GM12878 (cell line): ENCODE measurements around the gene DAAM1.

Experiments
- CREB1 ChIP-seq: IDR thresholded peaks from 2 replicates; pipeline ENCODE4 v1.6.1; 2012; ENCODE audit warnings: low read depth, mild to moderate bottlenecking, inconsistent platforms
- EP300 ChIP-seq, 2 experiments: fragments of 150-350 bp in 1 of 2; IDR thresholded peaks; 2 replicates each; pipeline ENCODE4 v1.6.1; 2011 to 2012; ENCODE audit warnings: low read depth in 2 of 2, low read length in 2 of 2, borderline replicate concordance in 1 of 2, improper control_type of control experiment in 1 of 2, inconsistent platforms in 1 of 2; ENCODE audit not compliant: control insufficient read depth in 1 of 2
- NR2C2 ChIP-seq: IDR thresholded peaks from 2 replicates; pipeline ENCODE4 v1.6.1; 2011; ENCODE audit warnings: borderline replicate concordance, low read depth; ENCODE audit not compliant: control insufficient read depth, insufficient read length
- NR2F1 ChIP-seq: fragments of 450-650 bp; conservative IDR thresholded peaks from 2 replicates; pipeline ENCODE4 v1.6.1; 2017; ENCODE audit warnings: mild to moderate bottlenecking
- POLR2A ChIP-seq: IDR thresholded peaks from 2 replicates; pipeline ENCODE4 v1.6.1; 2011; ENCODE audit warnings: low read depth, mild to moderate bottlenecking, low read length
- POLR2AphosphoS5 ChIP-seq: IDR thresholded peaks from 2 replicates; pipeline ENCODE4 v1.6.1; 2011; ENCODE audit warnings: mild to moderate bottlenecking, low read length, inconsistent platforms
- REST ChIP-seq: IDR thresholded peaks from 2 replicates; pipeline ENCODE4 v1.6.1; 2012; ENCODE audit warnings: mild to moderate bottlenecking, low read depth, low read length
- SMAD1 ChIP-seq: fragments of 450-650 bp; IDR thresholded peaks from 2 replicates; pipeline ENCODE4 v1.6.1; 2018; ENCODE audit warnings: mild to moderate bottlenecking, low read depth; ENCODE audit not compliant: partially characterized antibody
- SUZ12 ChIP-seq: fragments of 200-600 bp; sonication (generic); IDR thresholded peaks from one replicate; pipeline ENCODE4 v1.6.1; 2018; ENCODE audit warnings: antibody characterized with exemption, mild to moderate bottlenecking; ENCODE audit not compliant: unreplicated experiment
- TF ChIP-seq, protein P1 (sequence below): IDR thresholded peaks from 2 replicates; pipeline ENCODE4 v1.6.1; 2012; ENCODE audit warnings: low read length, inconsistent platforms
- TF ChIP-seq, protein P2 (sequence below): fragments of 450-650 bp; IDR thresholded peaks from 2 replicates; pipeline ENCODE4 v1.6.1; 2017; ENCODE audit warnings: mild to moderate bottlenecking

DNA sequence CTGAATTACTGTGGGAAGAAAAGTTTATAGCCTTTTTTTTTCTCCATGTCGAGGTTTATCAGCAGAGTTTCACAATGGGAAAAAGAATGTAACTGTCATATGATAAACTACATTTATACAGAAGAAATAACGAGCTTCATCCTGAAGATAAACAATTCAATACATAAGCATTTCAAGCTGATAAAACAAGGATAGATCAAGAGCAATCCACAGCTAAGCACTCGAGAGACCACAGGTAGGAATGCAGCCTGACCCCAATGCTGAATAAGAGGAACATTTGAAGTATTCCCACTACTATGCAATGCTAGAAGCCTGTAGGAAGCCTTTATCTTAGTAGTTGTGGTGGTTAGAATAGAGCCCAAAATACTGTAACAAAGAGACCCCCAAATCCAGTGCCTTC, 32.6 kb upstream of the DAAM1 start:
- TF ChIP-seq NR2F1 (no peak), EP300 (IDR thresholded peaks at IDR 0.05; ENCODE audit: borderline replicate concordance in 1 of 2, control insufficient read depth in 1 of 2, low read depth in 2 of 2, low read length in 2 of 2) (no peak), CREB1 (no peak), POLR2AphosphoS5 (no peak), SMAD1 (no peak), REST (no peak), NR2C2 (no peak), SUZ12 (no peak), POLR2A (no peak)
- TF ChIP-seq, protein P1, sequence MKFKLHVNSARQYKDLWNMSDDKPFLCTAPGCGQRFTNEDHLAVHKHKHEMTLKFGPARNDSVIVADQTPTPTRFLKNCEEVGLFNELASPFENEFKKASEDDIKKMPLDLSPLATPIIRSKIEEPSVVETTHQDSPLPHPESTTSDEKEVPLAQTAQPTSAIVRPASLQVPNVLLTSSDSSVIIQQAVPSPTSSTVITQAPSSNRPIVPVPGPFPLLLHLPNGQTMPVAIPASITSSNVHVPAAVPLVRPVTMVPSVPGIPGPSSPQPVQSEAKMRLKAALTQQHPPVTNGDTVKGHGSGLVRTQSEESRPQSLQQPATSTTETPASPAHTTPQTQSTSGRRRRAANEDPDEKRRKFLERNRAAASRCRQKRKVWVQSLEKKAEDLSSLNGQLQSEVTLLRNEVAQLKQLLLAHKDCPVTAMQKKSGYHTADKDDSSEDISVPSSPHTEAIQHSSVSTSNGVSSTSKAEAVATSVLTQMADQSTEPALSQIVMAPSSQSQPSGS = no peak
- TF ChIP-seq, protein P2, sequence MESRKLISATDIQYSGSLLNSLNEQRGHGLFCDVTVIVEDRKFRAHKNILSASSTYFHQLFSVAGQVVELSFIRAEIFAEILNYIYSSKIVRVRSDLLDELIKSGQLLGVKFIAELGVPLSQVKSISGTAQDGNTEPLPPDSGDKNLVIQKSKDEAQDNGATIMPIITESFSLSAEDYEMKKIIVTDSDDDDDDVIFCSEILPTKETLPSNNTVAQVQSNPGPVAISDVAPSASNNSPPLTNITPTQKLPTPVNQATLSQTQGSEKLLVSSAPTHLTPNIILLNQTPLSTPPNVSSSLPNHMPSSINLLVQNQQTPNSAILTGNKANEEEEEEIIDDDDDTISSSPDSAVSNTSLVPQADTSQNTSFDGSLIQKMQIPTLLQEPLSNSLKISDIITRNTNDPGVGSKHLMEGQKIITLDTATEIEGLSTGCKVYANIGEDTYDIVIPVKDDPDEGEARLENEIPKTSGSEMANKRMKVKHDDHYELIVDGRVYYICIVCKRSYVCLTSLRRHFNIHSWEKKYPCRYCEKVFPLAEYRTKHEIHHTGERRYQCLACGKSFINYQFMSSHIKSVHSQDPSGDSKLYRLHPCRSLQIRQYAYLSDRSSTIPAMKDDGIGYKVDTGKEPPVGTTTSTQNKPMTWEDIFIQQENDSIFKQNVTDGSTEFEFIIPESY = no peak
